Astrocyte of the spinal cord (primary cell): Measurements from ENCODE around the gene KRTAP5-6.

Experiments
- DNase-seq: peaks from one replicate; pipeline ENCODE4 v3.0.0; 2011; ENCODE audit warnings: low read depth, low spot score
- H3K4me3 ChIP-seq: 2 replicates; pipeline ENCODE4 v1.5.1; 2011; ENCODE audit warnings: low read depth, mild to moderate bottlenecking, low read length, moderate library complexity
- in situ Hi-C: cut with HindIII; loops from 2 replicates; pipeline ENCODE4 v1.10.0; 2017; ENCODE audit warnings: low sequenced_read_pairs
- TF ChIP-seq, protein P1 (sequence below): IDR thresholded peaks from 2 replicates; pipeline ENCODE4 v1.5.1; 2012; ENCODE audit warnings: low read depth, mild to moderate bottlenecking, low read length, inconsistent platforms

Gene KRTAP5-6

DNA sequence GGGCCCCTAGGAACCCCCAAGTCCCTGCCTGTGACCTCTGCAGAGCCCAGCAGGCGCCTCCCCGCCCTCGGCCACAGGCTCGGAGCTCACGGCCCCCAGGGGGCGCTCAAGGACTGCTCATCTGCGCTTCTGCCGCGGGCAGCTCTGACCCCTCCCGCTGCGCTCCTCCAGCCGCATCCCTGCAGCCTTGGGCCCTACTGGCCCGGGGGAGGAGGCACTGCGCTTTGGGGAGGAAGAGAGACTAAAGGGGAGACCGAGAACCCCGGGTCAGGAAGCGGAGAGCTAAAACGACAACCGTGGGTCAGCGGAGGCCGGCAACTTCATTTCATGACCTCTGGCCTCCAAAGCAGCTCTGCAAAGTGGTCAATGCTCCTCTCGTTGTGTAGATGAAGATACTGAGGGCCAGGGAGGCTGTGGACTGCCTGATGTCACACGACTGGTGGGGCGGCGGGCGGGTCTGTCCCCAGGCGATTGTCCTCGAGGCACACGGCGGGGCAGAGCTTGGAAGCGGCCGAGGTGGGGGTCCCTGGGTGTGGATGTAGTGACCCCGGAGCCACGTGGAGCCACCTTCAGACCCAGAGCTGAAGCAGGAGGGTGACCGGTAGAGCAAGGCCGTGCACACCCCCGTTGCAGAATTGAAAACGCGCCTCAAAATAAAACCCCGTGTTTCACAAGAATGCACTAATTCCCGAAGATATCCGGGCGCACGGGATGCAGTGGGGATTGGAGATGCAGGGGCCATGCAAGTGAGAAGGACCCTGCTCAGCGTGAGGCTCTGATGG, 2.7 kb upstream of the KRTAP5-6 start:
- peak; percentile 65 for DNase-seq
- in situ Hi-C loops, result no loop called here
- H3K4me3 ChIP-seq, result peak overlapping the region; percentile 38
- TF ChIP-seq, protein P1, sequence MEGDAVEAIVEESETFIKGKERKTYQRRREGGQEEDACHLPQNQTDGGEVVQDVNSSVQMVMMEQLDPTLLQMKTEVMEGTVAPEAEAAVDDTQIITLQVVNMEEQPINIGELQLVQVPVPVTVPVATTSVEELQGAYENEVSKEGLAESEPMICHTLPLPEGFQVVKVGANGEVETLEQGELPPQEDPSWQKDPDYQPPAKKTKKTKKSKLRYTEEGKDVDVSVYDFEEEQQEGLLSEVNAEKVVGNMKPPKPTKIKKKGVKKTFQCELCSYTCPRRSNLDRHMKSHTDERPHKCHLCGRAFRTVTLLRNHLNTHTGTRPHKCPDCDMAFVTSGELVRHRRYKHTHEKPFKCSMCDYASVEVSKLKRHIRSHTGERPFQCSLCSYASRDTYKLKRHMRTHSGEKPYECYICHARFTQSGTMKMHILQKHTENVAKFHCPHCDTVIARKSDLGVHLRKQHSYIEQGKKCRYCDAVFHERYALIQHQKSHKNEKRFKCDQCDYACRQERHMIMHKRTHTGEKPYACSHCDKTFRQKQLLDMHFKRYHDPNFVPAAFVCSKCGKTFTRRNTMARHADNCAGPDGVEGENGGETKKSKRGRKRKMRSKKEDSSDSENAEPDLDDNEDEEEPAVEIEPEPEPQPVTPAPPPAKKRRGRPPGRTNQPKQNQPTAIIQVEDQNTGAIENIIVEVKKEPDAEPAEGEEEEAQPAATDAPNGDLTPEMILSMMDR, result peak; percentile 89

GRCh38 chr11:1694846-1695547, 2.0 kb upstream of the KRTAP5-6 start:
- TF ChIP-seq, protein P1, result no peak
- no peak overlapping the region for H3K4me3 ChIP-seq
- no peak for DNase-seq
- in situ Hi-C loops, result no loop called here

GRCh38 chr11:1695548-1696108, 1.4 kb upstream of the KRTAP5-6 start:
- TF ChIP-seq, protein P1, result no peak
- H3K4me3 ChIP-seq, result no peak overlapping the region
- DNase-seq, result no peak
- in situ Hi-C loops, result no loop called here

- TF ChIP-seq, protein P1, result no peak
- no peak for DNase-seq
- H3K4me3 ChIP-seq, result no peak overlapping the region
- in situ Hi-C loops, result no loop called here
Measured at GRCh38 chr11:1699771-1700170, 2.8 kb downstream of the KRTAP5-6 start.

DNA sequence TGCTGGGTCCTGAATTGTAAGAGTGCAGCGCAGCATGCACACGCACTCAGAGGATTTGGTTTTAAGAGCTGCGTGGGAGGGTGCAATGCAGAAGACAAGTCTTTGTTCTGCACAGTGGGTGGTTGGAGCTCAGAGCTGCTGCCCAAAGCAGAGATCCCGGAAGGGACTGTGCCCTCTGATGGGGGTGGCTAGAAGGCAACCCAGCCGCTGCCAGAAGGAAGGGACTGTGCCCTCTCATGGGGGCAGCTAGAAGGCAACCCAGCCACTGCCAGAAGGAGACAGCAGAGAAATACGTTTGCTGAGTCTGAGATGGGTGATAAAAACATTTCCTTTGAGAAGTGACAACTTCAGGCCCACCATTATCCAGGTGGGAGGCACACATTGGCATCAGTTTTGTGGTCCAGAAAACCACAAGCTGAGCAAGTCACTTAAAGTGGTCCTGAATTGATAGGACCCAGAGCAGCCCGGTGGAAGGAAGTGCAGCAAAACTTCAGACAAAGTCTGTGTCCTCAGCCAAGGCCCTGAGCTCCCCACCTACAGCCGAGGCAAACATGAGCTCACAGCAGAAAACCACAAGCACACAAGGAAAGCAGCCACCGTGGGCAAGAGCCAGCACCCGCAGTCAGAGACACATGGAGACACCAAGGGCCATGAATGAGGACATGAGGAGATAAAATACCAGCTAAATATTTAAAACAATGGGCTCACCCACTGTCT, 4.3 kb downstream of the KRTAP5-6 start:
- TF ChIP-seq, protein P1, result no peak
- in situ Hi-C loops, result no loop called here
- no peak overlapping the region for H3K4me3 ChIP-seq
- DNase-seq, result peak; percentile 4

- in situ Hi-C loops, result no loop called here
- no peak overlapping the region for H3K4me3 ChIP-seq
- TF ChIP-seq, protein P1, result no peak
- DNase-seq, result no peak
Measured at GRCh38 chr11:1702506-1702905, 5.5 kb downstream of the KRTAP5-6 start.
